Fibroblast of skin of back (primary cell): ENCODE measurements around the gene APLF.
"Not testable (repeated sequence)": the region's sequence is repeated elsewhere in the genome, so short reads cannot be mapped to it uniquely, and the experiment has no call there.

Source experiments
- DNase-seq: peaks from one replicate; pipeline ENCODE4 v3.0.0-alpha.2; 2013

The APLF gene

DNA sequence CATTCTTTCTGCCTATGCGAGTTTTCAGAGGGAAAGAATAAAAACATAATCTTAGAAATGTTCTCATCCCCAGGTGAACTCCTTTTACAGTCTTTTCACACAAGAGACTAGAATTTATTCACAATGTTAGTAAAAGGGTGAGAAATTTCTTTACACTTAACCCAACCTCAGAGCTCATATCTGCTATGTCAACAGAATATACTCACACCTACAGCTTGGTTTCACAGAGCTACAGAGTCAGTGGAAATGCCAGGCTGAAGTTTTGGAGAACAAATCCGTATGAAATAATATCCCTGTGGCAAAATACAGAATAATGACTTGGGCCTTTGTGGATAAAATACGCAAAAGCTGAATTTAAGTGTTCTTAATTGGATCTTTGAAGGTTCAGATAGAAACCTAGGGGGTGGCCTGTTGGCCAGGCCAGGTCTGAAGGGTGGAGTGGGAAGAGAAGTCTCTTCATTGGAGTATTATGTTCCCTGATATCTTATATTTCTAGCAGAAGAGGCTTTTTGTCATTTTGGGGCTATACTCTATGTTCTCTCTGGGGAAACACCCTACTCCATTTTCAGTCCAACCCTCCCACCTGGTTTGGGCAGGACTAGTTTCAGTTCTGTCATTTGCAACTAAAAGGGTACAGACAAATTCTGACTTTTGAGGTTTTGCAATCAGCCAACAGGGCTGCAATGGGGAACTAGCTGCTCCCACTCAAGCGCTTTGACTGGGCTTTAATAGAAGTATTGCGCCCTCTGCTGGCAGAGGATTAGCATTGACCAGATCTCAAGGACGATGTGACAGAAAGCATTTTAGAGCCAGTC is 26.0 kb upstream of the APLF start:
- DNase-seq = peak; percentile 83

DNA sequence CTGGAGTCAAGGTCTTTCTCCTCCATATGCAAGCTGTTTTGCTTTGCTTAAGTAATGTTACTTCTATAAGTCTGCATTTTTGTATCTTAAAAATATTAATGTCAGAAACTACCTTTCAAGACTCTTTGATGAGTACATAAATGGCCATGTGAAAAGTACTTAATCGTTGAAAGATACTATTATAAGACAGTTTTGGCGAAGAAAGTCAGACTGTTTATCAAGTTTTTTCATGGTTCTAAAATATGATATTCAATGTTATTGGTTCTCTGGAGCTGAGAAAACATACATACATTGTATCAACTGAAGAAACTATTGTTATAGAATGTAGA is 25.4 kb upstream of the APLF start:
- no peak for DNase-seq

DNA sequence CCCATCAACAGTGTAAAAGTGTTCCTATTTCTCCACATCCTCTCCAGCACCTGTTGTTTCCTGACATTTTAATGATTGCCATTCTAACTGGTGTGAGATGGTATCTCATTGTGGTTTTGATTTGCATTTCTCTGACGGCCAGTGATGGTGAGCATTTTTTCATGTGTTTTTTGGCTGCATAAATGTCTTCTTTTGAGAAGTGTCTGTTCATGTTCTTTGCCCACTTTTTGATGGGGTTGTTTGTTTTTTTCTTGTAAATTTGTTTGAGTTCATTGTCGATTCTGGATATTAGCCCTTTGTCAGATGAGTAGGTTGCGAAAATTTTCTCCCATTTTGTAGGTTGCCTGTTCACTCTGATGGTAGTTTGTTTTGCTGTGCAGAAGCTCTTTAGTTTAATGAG is 21.0 kb upstream of the APLF start:
- DNase-seq = not testable (repeated sequence)

DNA sequence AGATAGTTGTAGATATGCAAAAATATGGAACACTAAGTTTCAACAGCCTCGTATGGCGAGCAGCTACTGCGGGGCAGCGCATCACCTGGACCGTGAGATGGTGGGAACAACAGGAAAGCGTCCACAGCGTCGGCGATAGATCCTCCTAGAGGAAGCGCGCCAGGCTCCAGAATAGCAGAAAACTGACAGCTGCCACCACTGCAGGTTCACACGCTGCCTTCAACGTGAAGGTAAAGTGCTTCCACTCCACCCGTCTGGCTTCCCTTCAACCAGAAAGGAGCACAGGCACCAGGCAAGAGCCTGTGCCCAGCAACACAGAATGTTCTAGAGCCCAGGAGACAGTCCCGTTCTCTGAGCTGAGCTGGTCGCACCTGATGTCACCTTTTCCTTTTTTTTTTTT is 20.3 kb upstream of the APLF start:
- no peak for DNase-seq

DNA sequence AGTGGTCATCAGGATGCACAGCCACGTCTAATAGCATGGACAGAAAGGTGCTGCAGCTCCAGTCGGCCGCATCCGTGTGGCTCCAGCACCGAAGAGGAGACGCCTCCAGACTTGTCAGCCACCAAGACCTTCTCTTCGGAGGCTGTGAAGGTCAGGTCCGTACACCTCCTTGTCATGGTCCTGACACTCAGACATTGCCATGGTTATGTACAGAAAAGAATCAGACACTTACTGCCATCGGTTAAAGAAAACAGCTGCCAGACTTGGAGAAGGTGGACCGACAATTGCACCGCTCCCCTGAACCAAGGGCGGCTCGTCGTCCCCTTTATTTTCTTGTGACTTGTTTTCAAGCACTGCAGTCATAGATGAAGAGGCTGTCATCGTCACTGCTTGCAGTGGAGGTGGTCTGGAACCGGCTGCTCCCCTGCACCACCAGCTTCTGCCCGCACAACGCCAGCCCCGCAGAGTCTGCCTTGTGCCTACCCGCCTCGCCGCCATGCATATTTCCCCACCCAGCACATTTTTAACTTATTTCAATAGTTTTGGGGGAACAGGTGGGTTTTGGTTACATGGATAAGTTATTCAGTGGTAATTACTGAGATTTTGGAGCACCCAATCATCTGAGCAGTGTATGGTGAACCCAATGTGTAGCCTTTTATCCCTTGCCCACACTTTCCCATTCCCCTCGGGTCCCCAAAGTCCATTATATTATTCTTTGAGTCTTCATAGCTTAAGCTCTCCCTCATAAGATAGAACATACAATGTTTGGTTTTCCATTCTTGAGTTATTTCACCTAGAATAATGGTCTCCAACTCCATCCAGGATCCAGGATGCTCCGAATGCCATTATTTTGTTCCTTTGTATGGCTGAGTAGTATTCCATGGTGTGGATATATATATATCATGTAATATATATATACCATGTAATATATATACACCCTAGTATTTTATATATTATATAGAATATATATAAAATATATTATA is 18.4 kb upstream of the APLF start:
- DNase-seq = no peak

DNA sequence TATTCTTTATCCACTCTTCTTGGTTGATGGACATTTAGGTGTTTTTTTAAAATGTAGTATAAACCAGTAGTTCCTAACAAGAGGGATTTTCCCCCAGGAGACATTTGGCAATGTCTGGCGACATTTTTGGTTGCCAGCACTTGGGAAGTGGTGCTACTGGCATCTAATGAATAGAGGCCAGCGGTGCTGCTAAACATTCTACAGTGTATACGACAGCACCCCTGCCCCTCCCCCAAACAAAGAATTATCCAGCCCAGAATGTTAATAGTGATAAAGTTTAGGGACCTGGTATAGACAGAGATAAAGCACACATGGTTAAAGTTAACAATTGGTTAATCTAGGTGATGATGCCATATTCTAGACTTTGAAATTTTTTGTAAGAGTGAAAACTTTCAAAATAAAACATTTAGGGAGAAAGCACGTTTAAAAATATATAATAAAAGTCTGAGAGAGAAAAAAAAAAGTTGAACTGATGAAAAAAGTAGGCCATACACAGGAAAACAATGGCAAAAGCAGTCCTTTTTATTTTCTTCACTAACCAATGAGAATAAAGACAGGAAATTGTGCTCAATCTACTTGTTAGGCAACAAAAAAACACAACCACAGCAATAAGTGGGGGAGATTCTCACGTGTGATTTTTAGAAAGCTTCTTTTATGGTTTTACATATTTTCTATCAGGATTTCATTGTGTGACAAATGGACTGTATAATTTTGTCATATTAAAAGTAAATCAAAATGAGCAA is 15.1 kb upstream of the APLF start:
- DNase-seq = no peak

DNA sequence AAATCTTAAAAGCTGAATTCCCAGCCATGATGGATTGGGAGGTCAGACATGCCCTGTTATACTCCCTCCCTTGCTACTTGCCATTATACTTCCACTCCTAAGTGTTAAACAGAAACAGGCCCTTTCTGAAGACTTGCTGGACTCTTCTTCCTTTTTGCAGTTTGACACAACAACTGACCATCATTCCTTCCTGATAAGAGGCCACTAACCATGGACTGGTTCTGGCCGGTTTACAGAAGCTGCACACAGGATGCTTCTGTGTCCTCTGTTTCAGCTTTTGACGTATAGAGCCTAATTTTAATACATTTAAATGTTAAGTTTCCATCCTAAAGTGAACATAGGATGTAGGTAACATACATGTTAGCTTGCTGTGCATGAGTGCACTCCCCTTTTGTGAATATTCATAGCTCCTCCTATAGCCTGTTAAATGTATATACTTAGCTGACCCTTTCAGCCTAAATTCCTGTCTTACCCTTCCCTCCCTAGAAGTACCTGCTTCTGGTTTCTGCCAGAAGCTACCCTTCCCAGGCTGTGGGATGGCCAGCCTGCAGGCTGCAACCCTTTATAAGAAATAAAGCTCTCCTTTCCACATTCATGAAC is 13.5 kb upstream of the APLF start:
- DNase-seq = no peak

DNA sequence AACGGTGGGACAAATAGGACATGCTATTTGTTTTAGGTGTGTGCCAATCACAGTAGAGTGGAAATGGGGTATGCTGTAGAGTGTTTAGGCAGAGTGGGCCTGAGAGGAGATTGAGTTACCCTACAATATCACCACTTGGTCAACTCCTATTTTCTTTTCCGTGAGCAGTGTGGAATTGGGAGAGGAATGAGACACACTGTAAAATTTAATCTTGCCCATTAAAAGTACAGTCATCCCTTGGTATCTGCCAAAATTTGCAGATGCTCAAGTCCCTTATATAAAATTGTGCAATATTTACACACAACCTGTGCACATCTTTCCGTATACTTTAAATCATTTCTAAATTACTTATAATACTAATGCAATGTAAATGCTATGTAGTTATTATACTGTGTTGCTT is 12.7 kb upstream of the APLF start:
- no peak for DNase-seq

DNA sequence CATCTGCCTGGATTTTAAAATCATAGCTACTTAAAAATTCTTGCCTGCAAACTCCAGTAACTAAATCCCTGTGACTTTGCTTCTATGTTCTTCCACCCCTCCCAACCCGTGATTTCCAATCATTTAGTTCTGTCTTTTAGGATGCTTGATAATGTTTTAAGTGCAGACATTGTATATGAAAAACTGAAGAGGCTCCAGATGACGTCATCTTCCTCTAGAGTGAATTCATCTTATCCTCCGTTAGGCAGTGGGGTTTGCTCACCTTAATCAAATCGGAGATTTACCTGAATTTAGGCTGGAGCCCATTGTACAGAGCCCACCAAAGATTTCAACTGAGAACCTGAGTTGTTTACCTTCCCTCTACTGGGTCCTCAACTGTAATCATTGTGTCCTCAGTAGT is 11.2 kb upstream of the APLF start:
- DNase-seq = no peak

DNA sequence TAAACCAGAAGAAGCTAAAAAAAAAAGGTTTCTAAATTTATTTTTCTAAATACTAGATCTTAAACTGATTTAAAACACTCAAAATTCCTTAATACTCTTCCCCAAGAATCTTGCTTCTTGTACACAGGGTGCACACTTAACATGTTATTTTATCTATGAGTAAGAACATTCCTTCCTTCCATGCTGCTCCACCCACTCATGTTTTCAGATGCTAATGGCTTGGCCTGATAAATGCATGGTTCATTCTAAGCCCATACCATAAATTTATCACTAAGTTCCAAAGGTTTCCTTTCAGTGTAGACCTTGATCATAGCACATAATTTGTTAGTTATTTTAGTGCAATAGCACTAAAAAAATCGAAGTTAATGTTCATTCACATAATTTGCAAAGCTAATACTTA is 8.4 kb upstream of the APLF start:
- peak; percentile 77 for DNase-seq

DNA sequence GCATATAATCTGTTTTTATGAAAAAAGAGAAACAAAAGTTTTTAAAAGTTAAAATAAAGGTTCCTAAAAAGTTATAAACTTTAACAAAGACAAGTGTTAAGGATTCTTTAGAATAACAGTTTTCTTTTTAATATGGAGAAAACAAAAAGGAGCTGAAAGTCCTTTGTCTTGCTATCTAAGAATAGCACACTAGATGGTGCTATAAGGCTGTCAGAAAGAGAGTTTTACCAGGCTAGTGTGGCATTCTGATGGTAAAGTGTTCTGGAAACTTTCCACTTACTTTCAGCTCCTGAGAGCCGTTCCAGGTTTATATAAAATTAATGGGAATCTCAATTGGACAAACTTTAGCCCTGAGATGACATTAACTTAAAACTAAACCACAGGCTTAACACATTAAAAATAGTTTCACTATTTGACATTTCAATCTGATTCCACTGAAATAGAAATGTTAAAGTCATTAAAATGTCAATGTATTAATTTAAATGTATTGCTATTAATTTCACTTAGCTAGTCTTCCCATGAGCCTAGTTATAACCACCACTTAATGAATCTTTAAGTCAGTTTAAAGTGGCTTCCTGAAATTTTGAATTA is 4.0 kb upstream of the APLF start:
- DNase-seq = peak; percentile 56

DNA sequence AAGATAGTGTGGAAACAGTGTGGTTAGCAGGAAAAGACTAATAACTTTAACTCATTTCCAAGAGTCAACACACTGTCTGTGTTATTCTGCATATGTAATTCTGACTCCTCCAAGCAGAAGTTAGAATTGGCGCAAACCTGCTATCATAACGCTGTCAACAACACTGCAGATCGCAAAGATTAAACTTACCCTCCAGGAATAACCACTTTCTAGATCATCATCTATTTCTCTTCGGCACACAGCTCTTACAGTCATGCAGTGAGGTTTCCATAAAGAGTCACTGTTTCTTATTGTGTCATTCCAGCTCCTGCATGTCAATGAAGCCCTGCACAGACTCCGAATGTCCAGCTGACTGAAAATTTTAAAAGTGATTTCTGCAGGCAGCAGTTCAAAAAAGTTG is 2.7 kb upstream of the APLF start:
- DNase-seq = no peak

DNA sequence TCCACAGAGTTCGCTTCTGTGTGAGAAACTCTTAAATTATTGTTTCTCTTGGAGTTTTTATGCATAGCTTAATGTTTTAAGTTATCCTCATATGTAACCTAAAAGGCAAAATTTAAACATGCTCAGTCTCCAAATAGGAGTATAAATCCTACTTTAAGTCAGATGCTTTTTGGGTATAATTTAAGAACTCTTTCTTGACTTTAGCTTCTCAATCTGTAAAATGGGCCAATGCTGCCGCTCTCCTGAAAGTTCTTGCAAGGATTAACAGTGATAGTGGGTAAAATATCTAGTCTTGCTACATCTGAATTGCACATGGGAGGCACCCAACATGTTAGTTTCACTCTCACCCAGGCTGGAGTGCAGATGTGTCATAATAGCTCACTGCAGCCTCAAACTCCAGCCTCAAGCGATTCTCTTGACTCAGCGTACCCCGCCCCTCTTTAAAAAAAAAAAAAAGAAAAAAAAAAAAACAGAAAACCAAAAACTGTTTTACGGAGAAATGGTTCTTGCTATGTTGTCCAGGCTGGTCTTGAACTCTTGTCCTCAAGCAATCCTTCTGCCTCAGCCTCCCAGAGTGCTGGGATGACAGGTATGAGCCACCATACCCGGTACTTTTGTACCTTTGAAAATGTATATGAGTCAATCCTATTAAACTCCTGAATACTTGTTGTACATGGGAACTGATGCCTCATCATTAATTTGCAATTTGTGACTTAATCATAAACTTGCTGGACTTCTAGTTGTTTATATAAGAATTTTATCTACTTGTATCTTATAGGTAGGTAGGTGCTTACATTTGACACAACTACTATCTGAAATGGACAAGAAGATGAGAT is 2.1 kb upstream of the APLF start:
- DNase-seq = peak; percentile 27

DNA sequence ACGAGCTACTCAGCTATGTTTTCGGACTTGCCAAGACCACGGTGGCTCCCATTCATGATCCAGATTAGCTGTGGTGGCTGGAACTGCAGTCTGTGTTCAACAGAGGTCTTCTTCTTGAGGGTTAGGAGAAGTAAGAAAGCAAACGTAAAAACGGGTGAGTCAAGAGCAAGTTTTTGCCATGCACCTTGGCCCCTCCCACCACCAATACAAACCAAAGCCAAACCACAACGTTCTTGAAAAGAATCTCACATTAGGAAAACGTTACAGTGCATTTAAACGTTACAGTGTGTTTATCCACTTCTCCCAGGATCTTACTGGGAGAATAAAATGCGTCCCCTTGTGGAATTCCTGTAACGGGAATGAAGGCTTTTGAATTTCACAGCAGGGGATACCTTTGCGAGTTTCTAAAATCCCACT is 1.0 kb upstream of the APLF start:
- peak; percentile 46 for DNase-seq

DNA sequence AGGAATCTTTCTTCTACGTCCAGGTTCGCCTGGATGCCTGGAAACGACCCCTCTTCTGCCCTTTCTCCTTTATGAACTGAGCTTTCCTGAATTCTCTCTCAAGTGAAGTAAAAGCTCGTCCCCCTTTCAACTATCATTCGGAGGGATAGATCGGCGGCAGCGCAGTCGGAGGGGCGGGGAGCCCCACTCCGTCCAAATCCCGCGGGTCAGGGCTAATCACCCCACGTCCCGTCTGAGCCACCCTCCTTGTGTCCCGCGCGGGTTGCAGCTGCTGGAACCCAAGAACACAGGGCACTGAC is 658 bp upstream of the APLF start:
- no peak for DNase-seq

DNA sequence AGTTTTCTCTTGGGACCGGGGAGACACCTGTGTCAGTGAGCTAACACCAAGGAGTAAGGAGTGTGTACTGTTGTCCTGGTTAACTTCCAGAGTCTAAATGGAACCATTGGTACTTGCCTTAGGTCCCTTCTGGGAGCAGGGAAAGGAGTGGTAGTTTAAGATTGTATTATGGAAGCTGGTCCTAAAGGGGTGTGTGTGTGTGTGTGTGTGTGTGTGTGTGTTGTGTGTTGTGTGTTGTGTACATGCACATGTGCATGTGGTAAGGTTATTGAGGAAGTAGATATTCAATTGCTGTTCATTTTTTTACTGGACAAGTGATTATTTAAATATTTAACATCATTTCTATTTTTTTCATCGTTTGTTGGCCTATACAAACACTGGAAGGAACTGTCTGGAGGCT is 1.4 kb downstream of the APLF start:
- no peak for DNase-seq

DNA sequence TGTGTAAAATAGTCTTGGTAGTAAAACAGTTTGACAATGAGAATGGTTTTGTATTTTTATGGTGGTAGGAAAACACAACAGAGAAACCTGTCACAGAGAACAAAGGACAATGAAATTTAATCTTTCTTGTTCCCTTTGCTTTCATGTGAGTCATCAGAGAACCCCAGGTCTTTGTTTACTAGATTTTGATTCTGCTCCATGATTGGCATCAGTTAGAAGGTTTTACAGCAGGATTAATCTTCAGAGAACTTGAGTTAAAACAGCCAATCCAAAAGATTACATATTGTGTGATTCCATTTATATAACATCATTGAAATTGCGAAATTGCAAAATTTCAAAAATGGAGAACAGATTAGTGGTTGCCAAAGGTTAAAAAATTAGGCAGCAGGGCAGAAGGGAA is 2.5 kb downstream of the APLF start:
- DNase-seq = no peak

DNA sequence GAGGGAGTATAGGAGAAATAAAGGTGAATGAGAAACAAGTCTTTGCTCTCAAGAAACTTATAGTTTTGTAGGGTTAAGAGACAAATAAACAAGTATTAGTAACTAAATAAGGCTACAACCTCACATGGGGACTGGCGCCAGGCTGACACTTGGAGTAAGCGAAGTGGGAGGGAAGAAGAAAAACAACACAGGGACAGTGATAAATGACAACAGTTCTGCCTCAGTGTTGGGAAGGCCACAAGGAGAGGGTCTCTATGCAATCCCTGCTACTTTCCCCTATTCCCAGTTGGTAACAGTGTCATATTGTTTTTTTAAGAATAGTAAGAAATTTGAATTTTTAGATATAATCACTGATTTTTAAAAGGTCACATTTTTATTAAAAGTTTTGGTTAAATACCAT is 4.0 kb downstream of the APLF start:
- DNase-seq = no peak

DNA sequence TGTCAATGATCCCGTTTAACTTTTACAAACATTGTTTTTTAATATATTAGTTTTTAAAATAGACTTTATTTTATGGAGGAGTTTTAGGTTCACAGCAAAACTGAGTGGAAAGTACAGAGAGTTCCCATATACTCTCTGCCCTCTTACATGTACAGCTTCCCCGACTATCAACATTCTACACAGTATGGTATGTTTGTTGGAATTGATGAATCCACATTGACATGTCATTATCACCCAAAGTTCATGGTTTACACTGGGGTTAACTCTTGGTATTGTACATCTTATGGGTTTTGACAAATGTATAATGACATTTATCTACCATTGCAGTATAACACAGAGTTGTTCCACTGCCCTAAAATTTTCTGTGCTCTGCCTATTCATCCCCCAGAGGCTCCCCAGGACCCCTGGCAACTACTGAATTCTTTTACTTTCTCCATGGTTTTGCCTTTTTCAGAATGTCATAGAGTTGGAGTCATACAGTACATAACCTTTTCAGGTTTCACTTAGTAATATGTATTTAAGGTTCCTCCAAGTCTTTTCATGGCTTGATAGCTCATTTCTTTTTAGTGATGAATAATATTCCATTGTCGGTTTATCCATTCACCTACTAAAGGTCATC is 5.5 kb downstream of the APLF start:
- DNase-seq = no peak

DNA sequence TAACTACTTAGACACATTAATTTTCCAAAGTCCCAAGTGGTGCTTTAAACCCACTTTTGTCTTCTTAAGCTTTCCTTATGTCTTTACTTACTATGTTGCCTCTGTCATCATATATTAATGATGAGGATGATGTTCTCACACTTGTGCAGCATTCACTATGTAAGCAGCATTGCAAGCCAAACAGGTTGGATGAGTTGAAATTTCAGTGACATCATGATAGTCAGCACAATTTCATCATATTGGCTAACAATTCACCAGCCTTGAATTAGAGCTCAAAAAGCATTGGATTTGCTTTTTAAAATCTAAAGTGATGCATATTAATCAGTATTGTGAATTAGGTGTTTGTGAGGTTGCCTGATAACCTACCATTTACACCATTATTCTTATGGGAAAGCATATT is 7.7 kb downstream of the APLF start:
- no peak for DNase-seq

DNA sequence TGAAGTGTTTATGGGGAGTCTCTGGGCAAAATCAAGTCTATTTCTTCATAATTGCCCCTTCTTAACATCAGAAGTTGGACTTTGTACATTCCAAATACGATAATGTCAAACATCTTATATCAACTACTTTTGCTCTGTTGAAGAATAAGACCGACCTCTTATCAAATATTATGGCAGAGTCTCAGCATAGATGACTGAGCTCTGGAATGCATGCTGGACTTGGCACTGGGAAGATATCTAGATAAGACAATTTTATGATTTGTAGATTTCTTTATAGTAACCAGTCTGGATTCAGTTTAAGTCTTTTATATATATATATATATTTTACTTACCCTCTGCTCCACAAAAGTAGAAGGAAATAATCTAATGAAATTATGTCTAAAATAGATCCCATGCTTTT is 8.2 kb downstream of the APLF start:
- no peak for DNase-seq
